ENCODE measurements around the gene THSD4. TPM values are rescaled to one million over a fixed set of nuclear protein-coding genes. Genes with fewer than 3 reads are reported as not detected.

Gene THSD4
- polyA plus RNA-seq, 1 donor (not counting 4 experiments of a cell fraction or from before 2014, with no cell fraction given) = 24.5 TPM

- peak overlapping the region in 2 of 3 experiments; percentile 80 to 89 for H3K4me3 ChIP-seq (ENCODE audit: control insufficient read depth in 2 of 3, extremely low read depth in 1 of 3, insufficient read depth in 2 of 3, low read depth in 1 of 3, low read length in 3 of 3)
- peak overlapping the region; percentile 79 for H3K27ac ChIP-seq (ENCODE audit: control insufficient read depth, insufficient read depth, low read length)
- TF ChIP-seq, protein P1, sequence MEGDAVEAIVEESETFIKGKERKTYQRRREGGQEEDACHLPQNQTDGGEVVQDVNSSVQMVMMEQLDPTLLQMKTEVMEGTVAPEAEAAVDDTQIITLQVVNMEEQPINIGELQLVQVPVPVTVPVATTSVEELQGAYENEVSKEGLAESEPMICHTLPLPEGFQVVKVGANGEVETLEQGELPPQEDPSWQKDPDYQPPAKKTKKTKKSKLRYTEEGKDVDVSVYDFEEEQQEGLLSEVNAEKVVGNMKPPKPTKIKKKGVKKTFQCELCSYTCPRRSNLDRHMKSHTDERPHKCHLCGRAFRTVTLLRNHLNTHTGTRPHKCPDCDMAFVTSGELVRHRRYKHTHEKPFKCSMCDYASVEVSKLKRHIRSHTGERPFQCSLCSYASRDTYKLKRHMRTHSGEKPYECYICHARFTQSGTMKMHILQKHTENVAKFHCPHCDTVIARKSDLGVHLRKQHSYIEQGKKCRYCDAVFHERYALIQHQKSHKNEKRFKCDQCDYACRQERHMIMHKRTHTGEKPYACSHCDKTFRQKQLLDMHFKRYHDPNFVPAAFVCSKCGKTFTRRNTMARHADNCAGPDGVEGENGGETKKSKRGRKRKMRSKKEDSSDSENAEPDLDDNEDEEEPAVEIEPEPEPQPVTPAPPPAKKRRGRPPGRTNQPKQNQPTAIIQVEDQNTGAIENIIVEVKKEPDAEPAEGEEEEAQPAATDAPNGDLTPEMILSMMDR (optimal IDR thresholded peaks at IDR 0.05 in 1 of 3, IDR thresholded peaks at IDR 0.05 in 1 of 3, conservative IDR thresholded peaks at IDR 0.05 in 1 of 3; ENCODE audit: extremely low read depth in 1 of 3, insufficient read depth in 2 of 3, low read length in 3 of 3) = no peak
- TF ChIP-seq EZH2 (IDR thresholded peaks at IDR 0.05; ENCODE audit: low read length) = no peak
- FAIRE-seq (peak; percentile 41), DNase-seq (ENCODE audit: low read depth, low spot score) (no peak)
- H4K20me1 ChIP-seq (ENCODE audit: control insufficient read depth, extremely low read depth, insufficient read depth, low read length) = no peaks in the 10 kb centered on the region
- H3K9me1 ChIP-seq (ENCODE audit: control insufficient read depth, extremely low read depth, insufficient read depth, low read length) = peaks cover 10% of the 10 kb centered on the region
- H3K4me2 ChIP-seq (ENCODE audit: control insufficient read depth, extremely low read depth, insufficient read depth, low read depth, low read length) = peak overlapping the region; percentile 89
- H3K79me2 ChIP-seq (ENCODE audit: control insufficient read depth, insufficient read depth, low read length) = peaks cover 71% of the 10 kb centered on the region
- no peaks in the 10 kb centered on the region for H3K27me3 ChIP-seq (ENCODE audit: control insufficient read depth, extremely low read depth, insufficient read depth, low read length)
- H3K36me3 ChIP-seq (ENCODE audit: control insufficient read depth in 2 of 2, extremely low read depth in 1 of 2, insufficient read depth in 2 of 2, low read length in 2 of 2) = peaks cover 7 to 44% of the 10 kb centered on the region in 2 experiments
- no peak overlapping the region for H2AFZ ChIP-seq (ENCODE audit: control insufficient read depth, low read length)
- H3K9me3 ChIP-seq (ENCODE audit: control insufficient read depth, low read depth, low read length) = no peaks in the 10 kb centered on the region
- peaks cover 47% of the 10 kb centered on the region for H3K4me1 ChIP-seq (ENCODE audit: control insufficient read depth, extremely low read depth, insufficient read depth, low read length)
- peak overlapping the region; percentile 92 for H3K9ac ChIP-seq (ENCODE audit: control insufficient read depth, extremely low read depth, insufficient read depth, low read length)
- dilution Hi-C loops (cut with MboI; ENCODE audit: extremely low pct_ligation_motif_present, low sequenced_read_pairs) = no loop called here
Observed at GRCh38 chr15:71117714-71118305, 2.5 kb downstream of the THSD4 start.

DNA sequence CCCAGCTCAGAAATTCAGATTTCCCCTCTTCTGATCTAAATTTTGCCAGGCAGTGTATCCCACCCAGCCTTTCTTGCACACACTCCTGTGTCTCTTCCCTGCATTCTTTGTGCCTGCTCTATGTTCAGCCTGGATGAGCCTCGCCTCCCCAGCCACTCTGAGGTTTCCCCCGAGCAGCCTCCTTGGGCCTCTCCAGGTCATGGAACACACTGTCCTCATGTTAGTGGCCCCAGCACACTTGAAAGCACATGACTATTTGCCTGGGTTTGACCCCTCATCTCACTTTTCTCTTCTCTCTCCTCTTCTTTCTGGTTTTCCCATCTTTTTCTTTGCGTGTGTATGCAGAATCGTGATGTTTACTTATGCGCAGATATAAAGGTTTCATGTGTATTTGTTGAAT lies 3.1 kb downstream of the THSD4 start:
- TF ChIP-seq EZH2 (IDR thresholded peaks at IDR 0.05; ENCODE audit: low read length) = no peak
- TF ChIP-seq, protein P1 (optimal IDR thresholded peaks at IDR 0.05 in 1 of 3, IDR thresholded peaks at IDR 0.05 in 1 of 3, conservative IDR thresholded peaks at IDR 0.05 in 1 of 3; ENCODE audit: extremely low read depth in 1 of 3, insufficient read depth in 2 of 3, low read length in 3 of 3) = no peak
- peaks cover 12 to 49% of the 10 kb centered on the region in 2 experiments for H3K36me3 ChIP-seq (ENCODE audit: control insufficient read depth in 2 of 2, extremely low read depth in 1 of 2, insufficient read depth in 2 of 2, low read length in 2 of 2)
- H3K9me1 ChIP-seq (ENCODE audit: control insufficient read depth, extremely low read depth, insufficient read depth, low read length) = peaks cover 10% of the 10 kb centered on the region
- no peak overlapping the region for H2AFZ ChIP-seq (ENCODE audit: control insufficient read depth, low read length)
- H4K20me1 ChIP-seq (ENCODE audit: control insufficient read depth, extremely low read depth, insufficient read depth, low read length) = no peaks in the 10 kb centered on the region
- dilution Hi-C loops (cut with MboI; ENCODE audit: extremely low pct_ligation_motif_present, low sequenced_read_pairs) = no loop called here
- H3K4me1 ChIP-seq (ENCODE audit: control insufficient read depth, extremely low read depth, insufficient read depth, low read length) = peaks cover 47% of the 10 kb centered on the region
- H3K27ac ChIP-seq (ENCODE audit: control insufficient read depth, insufficient read depth, low read length) = no peak overlapping the region
- H3K27me3 ChIP-seq (ENCODE audit: control insufficient read depth, extremely low read depth, insufficient read depth, low read length) = no peaks in the 10 kb centered on the region
- H3K9me3 ChIP-seq (ENCODE audit: control insufficient read depth, low read depth, low read length) = no peaks in the 10 kb centered on the region
- DNase-seq (ENCODE audit: low read depth, low spot score) (no peak), FAIRE-seq (no peak)
- H3K4me2 ChIP-seq (ENCODE audit: control insufficient read depth, extremely low read depth, insufficient read depth, low read depth, low read length) = peak overlapping the region; percentile 89
- H3K4me3 ChIP-seq (ENCODE audit: control insufficient read depth in 2 of 3, extremely low read depth in 1 of 3, insufficient read depth in 2 of 3, low read depth in 1 of 3, low read length in 3 of 3) = no peak overlapping the region
- H3K79me2 ChIP-seq (ENCODE audit: control insufficient read depth, insufficient read depth, low read length) = peaks cover 76% of the 10 kb centered on the region
- no peak overlapping the region for H3K9ac ChIP-seq (ENCODE audit: control insufficient read depth, extremely low read depth, insufficient read depth, low read length)
